Stomach (tissue), 4 donors: Measurements from ENCODE around the gene DCDC1.

Source experiments
- POLR2A ChIP-seq, 4 donors: fragments of 450-650 bp; IDR thresholded peaks; one replicate each; pipeline ENCODE4 v1.6.1; 2016; ENCODE audit warnings: antibody characterized with exemption in 4 of 4, control low read depth in 2 of 4, mild to moderate bottlenecking in 1 of 4, moderate library complexity in 1 of 4
- POLR2AphosphoS5 ChIP-seq, 3 donors: sonication (generic); formaldehyde crosslinking; IDR thresholded peaks; one replicate each; pipeline ENCODE4 v1.6.1; 2016; ENCODE audit warnings: antibody characterized with exemption in 3 of 3
- TF ChIP-seq, protein P1 (sequence below), 7 experiments: fragments of 450-650 bp in 4 of 7; fragments of 200-600 bp in 3 of 7; sonication (generic) in 3 of 7; IDR thresholded peaks; one replicate each; pipeline ENCODE4 v1.5.1; 2016 to 2019; ENCODE audit warnings: antibody characterized with exemption in 7 of 7, control low read depth in 2 of 7, mild to moderate bottlenecking in 1 of 7

DNA sequence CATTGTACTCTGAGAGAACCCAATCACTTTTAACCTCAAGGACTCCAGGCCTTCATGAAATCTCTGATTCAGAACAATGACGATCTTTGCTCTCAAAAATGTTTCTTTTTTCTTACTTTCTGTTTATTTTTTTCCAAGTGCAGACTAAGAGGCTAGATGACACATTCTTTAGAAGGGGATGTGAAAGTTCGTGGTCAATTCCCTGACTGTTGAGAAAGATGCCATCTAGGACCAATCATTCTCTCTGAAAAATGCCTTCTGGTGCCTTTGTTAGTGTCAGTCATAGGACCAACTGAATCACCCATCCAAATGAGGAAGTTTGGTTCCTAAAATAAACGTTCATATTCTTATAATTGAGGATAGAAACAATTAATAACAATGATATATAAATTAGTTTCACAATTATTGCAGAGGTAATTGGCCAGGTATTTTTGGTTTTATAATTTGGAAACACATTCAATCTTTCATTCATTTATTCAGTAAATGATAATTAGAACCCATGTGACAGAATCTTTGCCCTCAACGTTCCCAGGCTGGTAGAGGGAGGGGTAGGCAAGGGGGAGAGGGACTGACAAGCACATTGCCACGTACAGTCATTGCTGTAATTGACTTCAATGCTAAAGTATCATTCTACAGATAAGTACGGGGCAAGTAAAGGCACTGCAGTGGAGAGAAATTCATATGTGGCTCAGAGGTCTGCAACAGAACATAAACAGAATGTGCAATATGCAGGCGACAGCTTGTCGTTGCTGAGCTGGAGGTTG lies 450.0 kb downstream of the DCDC1 start:
- TF ChIP-seq POLR2A (IDR thresholded peaks at IDR 0.05) (no peak), POLR2AphosphoS5 (IDR thresholded peaks at IDR 0.05) (no peak)
- TF ChIP-seq, protein P1, sequence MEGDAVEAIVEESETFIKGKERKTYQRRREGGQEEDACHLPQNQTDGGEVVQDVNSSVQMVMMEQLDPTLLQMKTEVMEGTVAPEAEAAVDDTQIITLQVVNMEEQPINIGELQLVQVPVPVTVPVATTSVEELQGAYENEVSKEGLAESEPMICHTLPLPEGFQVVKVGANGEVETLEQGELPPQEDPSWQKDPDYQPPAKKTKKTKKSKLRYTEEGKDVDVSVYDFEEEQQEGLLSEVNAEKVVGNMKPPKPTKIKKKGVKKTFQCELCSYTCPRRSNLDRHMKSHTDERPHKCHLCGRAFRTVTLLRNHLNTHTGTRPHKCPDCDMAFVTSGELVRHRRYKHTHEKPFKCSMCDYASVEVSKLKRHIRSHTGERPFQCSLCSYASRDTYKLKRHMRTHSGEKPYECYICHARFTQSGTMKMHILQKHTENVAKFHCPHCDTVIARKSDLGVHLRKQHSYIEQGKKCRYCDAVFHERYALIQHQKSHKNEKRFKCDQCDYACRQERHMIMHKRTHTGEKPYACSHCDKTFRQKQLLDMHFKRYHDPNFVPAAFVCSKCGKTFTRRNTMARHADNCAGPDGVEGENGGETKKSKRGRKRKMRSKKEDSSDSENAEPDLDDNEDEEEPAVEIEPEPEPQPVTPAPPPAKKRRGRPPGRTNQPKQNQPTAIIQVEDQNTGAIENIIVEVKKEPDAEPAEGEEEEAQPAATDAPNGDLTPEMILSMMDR (IDR thresholded peaks at IDR 0.05) = no peak
